Thoracic aorta (tissue), 2 donors: ENCODE measurements around the gene PPP1R12B. TPM values are rescaled to one million over a fixed set of nuclear protein-coding genes. Genes with fewer than 3 reads are reported as not detected.

Source experiments
- ATAC-seq: fragments of 150-250 bp; one replicate; pipeline ENCODE4 v1.8.0; 2017; ENCODE audit warnings: low read depth; ENCODE audit not compliant: insufficient number of reproducible peaks, low FRiP score
- DNase-seq: peaks from one replicate; pipeline ENCODE4 v3.0.0-alpha.2; 2020; ENCODE audit warnings: low spot score
- H3K27ac ChIP-seq, 2 donors: fragments of 200-600 bp; sonication (generic); 1 replicate in 1 of 2; 2 replicates in 1 of 2; pipeline ENCODE4 v1.5.1; 2016; ENCODE audit warnings: mild to moderate bottlenecking in 2 of 2, moderate library complexity in 2 of 2
- H3K27me3 ChIP-seq: fragments of 200-600 bp; sonication (generic); replicated peaks from 2 replicates; pipeline ENCODE4 v1.6.0; 2016; ENCODE audit warnings: mild to moderate bottlenecking; ENCODE audit not compliant: insufficient read depth
- H3K36me3 ChIP-seq: fragments of 200-600 bp; sonication (generic); one replicate; pipeline ENCODE4 v1.5.1; 2016
- H3K4me1 ChIP-seq, 2 donors: fragments of 200-600 bp; sonication (generic); 1 replicate in 1 of 2; 2 replicates in 1 of 2; pipeline versions ENCODE4 v1.5.1 to v1.6.0; 2016; ENCODE audit warnings: low read depth in 2 of 2, mild to moderate bottlenecking in 1 of 2; ENCODE audit not compliant: control insufficient read depth in 1 of 2
- H3K4me3 ChIP-seq: fragments of 200-600 bp; sonication (generic); 2 replicates; pipeline ENCODE4 v1.5.1; 2016; ENCODE audit warnings: mild to moderate bottlenecking
- H3K9me3 ChIP-seq: fragments of 200-600 bp; sonication (generic); 2 replicates; pipeline ENCODE4 v1.5.1; 2016
- CTCF ChIP-seq: fragments of 200-600 bp; sonication (generic); IDR thresholded peaks from one replicate; pipeline ENCODE4 v1.5.1; 2019; ENCODE audit warnings: antibody characterized with exemption
- total RNA-seq, 2 donors: library from RNA; depleted of rRNA; stranded (reverse); fragments of >200 nt; gene quantifications; one replicate each; pipeline versions ENCODE4 v1.1.0 to v1.2.3, GENCODE V29; 2016

The PPP1R12B gene
- total RNA-seq, 2 donors from 2014 or later, result 573 to 677 TPM

GRCh38 chr1:202571719-202572339 is 223.3 kb downstream of the PPP1R12B start:
- TF ChIP-seq CTCF, result peak; percentile 75
- ATAC-seq (no peak), DNase-seq (no peak)
- no peak overlapping the region for H3K4me3 ChIP-seq
- H3K36me3 ChIP-seq, result peaks cover 63% of the 10 kb centered on the region
- H3K9me3 ChIP-seq, result no peaks in the 10 kb centered on the region
- H3K27ac ChIP-seq, result peak overlapping the region; percentile 53 to 73
- no peaks in the 10 kb centered on the region for H3K27me3 ChIP-seq
- peaks cover 33 to 97% of the 10 kb centered on the region in 2 donors for H3K4me1 ChIP-seq

DNA sequence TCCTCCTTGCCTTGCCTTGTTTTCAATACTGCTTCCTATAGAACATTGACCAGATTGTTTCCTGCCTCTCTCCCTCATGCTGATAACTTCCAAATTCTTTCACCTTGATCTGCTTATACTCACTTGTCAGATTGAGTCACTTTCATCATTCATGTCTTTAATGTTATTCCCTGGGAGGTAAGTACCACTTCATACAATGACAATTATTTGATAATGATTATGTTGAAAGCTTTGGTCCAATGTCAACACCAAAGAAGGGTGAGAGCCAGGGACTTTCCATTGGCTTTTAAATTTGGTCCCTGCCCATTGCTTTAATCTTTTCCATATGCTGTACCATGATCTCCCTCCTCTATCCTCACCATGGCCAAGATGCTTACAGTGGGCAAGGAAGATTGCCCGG is 224.4 kb downstream of the PPP1R12B start:
- H3K27me3 ChIP-seq, result no peaks in the 10 kb centered on the region
- no peak for DNase-seq
- H3K27ac ChIP-seq, result peak overlapping the region; percentile 53 to 73
- H3K9me3 ChIP-seq, result no peaks in the 10 kb centered on the region
- H3K36me3 ChIP-seq, result peaks cover 63% of the 10 kb centered on the region
- no peak overlapping the region for H3K4me3 ChIP-seq
- TF ChIP-seq CTCF, result no peak
- H3K4me1 ChIP-seq, result peaks cover 32 to 97% of the 10 kb centered on the region in 2 donors
- ATAC-seq, result no peak

GRCh38 chr1:202575918-202576653 is 227.6 kb downstream of the PPP1R12B start:
- no peak for TF ChIP-seq CTCF
- peaks cover 30 to 96% of the 10 kb centered on the region in 2 donors for H3K4me1 ChIP-seq
- no peaks in the 10 kb centered on the region for H3K27me3 ChIP-seq
- DNase-seq (no peak), ATAC-seq (no peak)
- peaks cover 59% of the 10 kb centered on the region for H3K36me3 ChIP-seq
- H3K27ac ChIP-seq, result peak overlapping the region; percentile 53 to 59
- no peak overlapping the region for H3K4me3 ChIP-seq
- H3K9me3 ChIP-seq, result no peaks in the 10 kb centered on the region

DNA sequence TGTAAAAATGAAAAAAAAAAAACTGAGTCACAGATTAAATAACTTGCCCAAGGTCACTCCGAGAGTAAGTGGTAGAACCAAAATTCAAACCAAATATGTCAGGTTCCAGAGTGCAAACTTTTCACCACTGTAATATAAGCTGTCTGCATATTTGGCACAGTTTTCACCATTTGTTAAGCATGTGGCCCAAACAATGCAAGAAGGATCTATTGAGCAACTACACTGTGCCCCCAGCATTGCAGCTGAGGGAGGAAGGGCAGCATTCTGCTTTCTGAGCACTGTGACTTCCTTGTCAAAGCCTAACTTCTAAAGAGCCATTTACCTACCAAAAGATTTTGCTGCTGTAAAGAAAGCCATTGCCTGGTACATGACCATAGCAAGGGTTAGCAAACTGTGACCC is 228.3 kb downstream of the PPP1R12B start:
- Histone ChIP-seq H3K4me1 (peaks cover 28 to 94% of the 10 kb centered on the region in 2 donors), H3K27me3 (no peaks in the 10 kb centered on the region), H3K36me3 (peaks cover 59% of the 10 kb centered on the region), H3K9me3 (no peaks in the 10 kb centered on the region), H3K4me3 (no peak overlapping the region), H3K27ac (peak overlapping the region; percentile 53 to 59)
- TF ChIP-seq CTCF, result no peak
- DNase-seq, result no peak
- ATAC-seq, result no peak

- no peak for DNase-seq
- ATAC-seq, result no peak
- Histone ChIP-seq H3K4me3 (no peak overlapping the region), H3K9me3 (no peaks in the 10 kb centered on the region), H3K27ac (peak overlapping the region; percentile 53 to 59), H3K36me3 (peaks cover 57% of the 10 kb centered on the region), H3K4me1 (peaks cover 28 to 90% of the 10 kb centered on the region in 2 donors), H3K27me3 (no peaks in the 10 kb centered on the region)
- TF ChIP-seq CTCF, result no peak
These were observed 228.9 kb downstream of the PPP1R12B start for GRCh38 chr1:202577381-202577780.
